Measurements from ENCODE around the gene APOBEC3C.
"Not testable (repeated sequence)": the region's sequence is repeated elsewhere in the genome, so short reads cannot be mapped to it uniquely, and the experiment has no call there.

APOBEC3C gene

GRCh38 chr22:39061290-39061689, 47.2 kb downstream of the APOBEC3C start:
- not testable (repeated sequence) for DNase-seq (ENCODE audit: low spot score)

GRCh38 chr22:39061951-39062350, 47.9 kb downstream of the APOBEC3C start:
- DNase-seq (ENCODE audit: low spot score) = not testable (repeated sequence)

GRCh38 chr22:39063904-39064303, 49.8 kb downstream of the APOBEC3C start:
- DNase-seq (ENCODE audit: low spot score) = not testable (repeated sequence)

- DNase-seq (ENCODE audit: low spot score) = not testable (repeated sequence)
Measured at GRCh38 chr22:39066442-39067276, 52.6 kb downstream of the APOBEC3C start.

- DNase-seq (ENCODE audit: low spot score) = no peak
Measured at GRCh38 chr22:39068033-39068785, 54.2 kb downstream of the APOBEC3C start.

Measured in HuH-7.5 (cell line).